ENCODE measurements around the gene EMC9.

EMC9 gene

DNA sequence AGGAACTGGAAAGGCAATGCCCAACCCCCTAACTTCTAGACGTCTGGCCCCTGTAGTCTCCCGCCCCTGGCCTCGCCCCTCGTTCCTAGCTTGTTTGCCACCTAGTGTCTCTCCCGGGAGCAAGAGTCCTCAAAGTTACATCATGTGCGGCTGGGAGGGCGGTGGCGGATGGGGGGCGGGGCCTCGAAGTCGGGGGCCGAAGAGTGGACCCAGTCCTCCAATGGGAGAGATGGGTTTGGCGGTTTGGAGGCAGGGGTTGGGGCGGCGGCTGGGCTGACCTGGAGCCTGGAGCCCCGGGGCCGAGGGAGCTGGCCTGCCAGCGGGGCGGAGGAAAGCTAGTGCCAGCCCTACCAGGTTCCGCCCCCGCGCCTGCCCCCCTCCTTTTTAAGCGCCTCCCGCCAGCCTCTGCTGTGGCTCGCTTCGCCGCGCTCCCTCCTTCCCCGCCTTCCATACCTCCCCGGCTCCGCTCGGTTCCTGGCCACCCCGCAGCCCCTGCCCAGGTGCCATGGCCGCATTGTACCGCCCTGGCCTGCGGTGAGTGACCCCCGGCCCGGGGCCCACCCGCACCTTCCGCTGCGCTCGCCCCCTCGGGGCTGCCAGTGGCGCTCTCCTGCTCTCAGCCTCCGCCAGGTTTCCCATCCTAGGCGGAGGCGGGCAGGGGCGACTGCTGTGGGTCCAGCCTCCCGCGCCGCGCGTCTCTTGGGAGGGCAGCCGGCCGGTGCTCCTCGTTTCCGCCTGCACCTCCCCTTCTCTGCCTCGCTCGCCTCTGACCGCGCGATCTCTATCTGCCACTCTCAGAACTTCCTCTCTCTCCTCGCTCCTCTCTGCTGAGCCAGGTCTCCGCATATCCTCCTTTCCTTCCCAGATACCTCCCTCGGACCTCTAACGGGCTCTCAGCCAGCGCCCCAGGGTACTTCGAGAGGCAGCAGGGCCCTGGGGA is 47.2 kb downstream of the EMC9 start, which contains the start of gene PCK2:
TSS of gene PCK2 (plus strand) at position 411 of the 940 bp plus-strand sequence. CDS start at position 506, 95 bp downstream.
- DNase-seq (ENCODE audit: insufficient read length, low spot score) (peak; percentile 83), FAIRE-seq (peak; percentile 91)

DNA sequence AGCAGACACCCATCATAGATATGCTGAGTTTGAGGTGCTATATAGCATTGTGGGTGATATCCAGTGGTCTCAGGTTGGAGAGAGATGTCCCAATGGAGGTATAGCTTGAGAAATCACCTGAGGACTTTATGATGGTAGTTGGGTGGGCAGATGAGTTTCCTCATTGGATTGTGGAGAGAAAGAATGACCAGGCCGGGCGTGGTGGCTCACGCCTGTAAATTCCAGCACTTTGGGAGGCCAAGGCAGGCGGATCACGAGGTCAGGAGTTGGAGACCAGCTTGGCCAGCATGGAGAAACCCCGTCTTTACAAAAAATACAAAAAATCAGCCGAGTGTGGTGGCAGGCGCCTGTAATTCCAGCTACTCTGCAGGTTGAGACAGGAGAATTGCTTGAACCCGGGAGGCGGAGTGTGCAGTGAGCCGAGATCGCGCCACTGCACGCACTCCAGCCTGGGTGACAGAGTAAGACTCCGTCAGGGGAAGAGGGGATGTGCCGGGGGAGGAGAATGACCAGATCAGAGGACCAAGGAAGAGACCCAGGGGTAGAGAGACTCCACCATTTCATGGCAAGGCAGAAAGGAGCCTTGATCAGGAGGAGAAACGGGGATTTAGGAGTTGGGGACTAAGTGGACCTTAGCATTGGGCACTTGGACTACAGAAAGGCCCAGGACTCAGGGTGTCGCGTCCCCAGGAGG is 48.0 kb downstream of the EMC9 start:
- no peak for DNase-seq (ENCODE audit: insufficient read length, low spot score)
- FAIRE-seq = no peak

DNA sequence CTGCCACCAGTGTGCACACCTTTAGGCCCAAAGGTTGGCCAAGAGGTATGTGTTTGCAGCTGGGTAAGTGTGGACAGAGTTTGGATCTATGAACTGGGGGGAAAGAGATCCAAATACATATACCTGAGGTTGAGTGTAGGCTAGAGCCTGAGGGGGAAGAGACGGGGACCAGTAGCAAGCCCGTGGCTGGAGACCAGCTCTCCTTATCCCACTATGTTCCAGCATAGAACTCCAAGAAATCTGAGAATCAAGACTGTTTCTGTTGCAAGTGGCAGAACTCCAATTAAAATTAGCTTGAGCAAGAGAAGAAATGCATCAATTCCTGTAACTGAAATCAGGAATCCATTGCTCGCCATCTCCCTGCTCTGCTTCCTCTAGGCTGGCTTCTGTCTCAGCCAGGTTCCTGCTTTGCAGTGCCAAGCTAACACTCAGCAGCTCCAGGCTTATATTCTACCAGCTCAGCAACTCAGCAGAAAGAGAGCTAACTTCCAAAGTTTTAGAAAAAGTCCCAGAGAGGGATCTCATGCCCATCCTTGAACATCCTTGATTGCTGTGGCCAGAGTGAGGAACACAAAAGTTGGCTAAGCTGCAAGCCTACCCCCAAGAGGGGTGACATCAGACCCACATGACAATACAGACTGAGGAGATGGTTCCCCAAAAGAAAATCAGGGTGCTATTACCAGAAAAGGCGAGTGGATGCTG is 48.7 kb downstream of the EMC9 start:
- FAIRE-seq (no peak), DNase-seq (ENCODE audit: insufficient read length, low spot score) (no peak)

GRCh38 chr14:24092110-24092504 is 49.3 kb downstream of the EMC9 start:
- DNase-seq (ENCODE audit: insufficient read length, low spot score) (no peak), FAIRE-seq (no peak)

DNA sequence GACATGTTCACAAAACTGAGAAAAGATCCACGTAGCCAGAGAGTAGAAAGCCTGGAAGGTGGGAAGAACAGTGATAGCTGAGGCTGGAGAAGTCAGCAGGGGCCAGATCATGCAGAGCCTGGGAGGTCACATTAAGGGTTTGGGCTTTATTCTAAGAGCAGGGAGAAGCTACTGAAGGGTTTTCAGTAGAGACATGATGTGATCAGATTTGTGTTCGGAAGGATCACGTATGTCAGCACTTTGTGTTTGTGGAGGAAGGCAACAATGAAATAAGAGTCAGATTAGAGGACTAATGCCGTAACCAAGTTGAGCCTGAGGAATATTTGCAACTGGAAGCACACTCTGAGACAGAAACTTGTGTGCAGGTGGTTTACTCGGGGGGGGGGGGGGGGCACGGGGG is 51.5 kb downstream of the EMC9 start:
- no peak for FAIRE-seq
- no peak for DNase-seq (ENCODE audit: insufficient read length, low spot score)
